Body of pancreas (tissue), 4 donors: ENCODE results near the gene USP49. TPM values are rescaled to one million over a fixed set of nuclear protein-coding genes. Genes with fewer than 3 reads are reported as not detected.

ENCODE experiments used
- ATAC-seq: fragments of 150-250 bp; one replicate; pipeline ENCODE4 v1.9.1; 2016
- DNase-seq, 4 donors: peaks; one replicate each; pipeline ENCODE4 v3.0.0-alpha.2; 2019
- H3K27ac ChIP-seq, 4 donors: fragments of 200-600 bp; sonication (generic); 1 replicate in 3 of 4; 2 replicates in 1 of 4; pipeline versions ENCODE4 v1.5.1 to v1.6.1; 2016 to 2019; ENCODE audit warnings: mild to moderate bottlenecking in 1 of 4, mixed read lengths in 1 of 4, moderate library complexity in 1 of 4
- H3K27me3 ChIP-seq, 2 donors: fragments of 200-600 bp; sonication (generic); one replicate each; pipeline ENCODE4 v1.6.0; 2016; ENCODE audit warnings: mild to moderate bottlenecking in 1 of 2
- H3K36me3 ChIP-seq, 2 donors: fragments of 200-600 bp; sonication (generic); replicated peaks in 1 of 2; 2 replicates each; pipeline ENCODE4 v1.5.1; 2016; ENCODE audit warnings: low read depth in 2 of 2; ENCODE audit not compliant: insufficient read depth in 1 of 2
- H3K4me1 ChIP-seq: fragments of 200-600 bp; sonication (generic); one replicate; pipeline ENCODE4 v1.6.0; 2016
- H3K4me3 ChIP-seq, 2 donors: fragments of 200-600 bp; sonication (generic); 1 replicate in 1 of 2; 2 replicates in 1 of 2; pipeline ENCODE4 v1.5.1; 2016 to 2019
- H3K9me3 ChIP-seq, 3 donors: fragments of 200-600 bp; sonication (generic); 1 replicate in 2 of 3; 2 replicates in 1 of 3; pipeline ENCODE4 v1.5.1; 2016
- POLR2A ChIP-seq, 3 donors: fragments of 450-650 bp; IDR thresholded peaks; one replicate each; pipeline ENCODE4 v1.6.1; 2016; ENCODE audit warnings: antibody characterized with exemption in 3 of 3, mild to moderate bottlenecking in 2 of 3
- WGBS, 2 donors: methylation state at CpG; one replicate each; pipeline ENCODE4 v1.1.5; 2017; 5-methylcytosine and 5-hydroxymethylcytosine counted together
- intact Hi-C: fragments of 100-400 bp; cut with DNase I; formaldehyde crosslinking; loops from one replicate; pipeline ENCODE4 v1.15.1; 2023
- total RNA-seq, 2 donors: library from RNA; depleted of rRNA; stranded (reverse); fragments of >200 nt; gene quantifications; one replicate each; pipeline ENCODE4 v1.1.0, GENCODE V29; 2016
- TF ChIP-seq, protein P1 (sequence below), 7 experiments: fragments of 450-650 bp in 4 of 7; fragments of 200-600 bp in 3 of 7; sonication (generic) in 3 of 7; IDR thresholded peaks; one replicate each; pipeline ENCODE4 v1.5.1; 2016 to 2019; ENCODE audit warnings: antibody characterized with exemption in 7 of 7

Gene USP49
- total RNA-seq, 2 donors from 2014 or later = 3.3 to 5.2 TPM

DNA sequence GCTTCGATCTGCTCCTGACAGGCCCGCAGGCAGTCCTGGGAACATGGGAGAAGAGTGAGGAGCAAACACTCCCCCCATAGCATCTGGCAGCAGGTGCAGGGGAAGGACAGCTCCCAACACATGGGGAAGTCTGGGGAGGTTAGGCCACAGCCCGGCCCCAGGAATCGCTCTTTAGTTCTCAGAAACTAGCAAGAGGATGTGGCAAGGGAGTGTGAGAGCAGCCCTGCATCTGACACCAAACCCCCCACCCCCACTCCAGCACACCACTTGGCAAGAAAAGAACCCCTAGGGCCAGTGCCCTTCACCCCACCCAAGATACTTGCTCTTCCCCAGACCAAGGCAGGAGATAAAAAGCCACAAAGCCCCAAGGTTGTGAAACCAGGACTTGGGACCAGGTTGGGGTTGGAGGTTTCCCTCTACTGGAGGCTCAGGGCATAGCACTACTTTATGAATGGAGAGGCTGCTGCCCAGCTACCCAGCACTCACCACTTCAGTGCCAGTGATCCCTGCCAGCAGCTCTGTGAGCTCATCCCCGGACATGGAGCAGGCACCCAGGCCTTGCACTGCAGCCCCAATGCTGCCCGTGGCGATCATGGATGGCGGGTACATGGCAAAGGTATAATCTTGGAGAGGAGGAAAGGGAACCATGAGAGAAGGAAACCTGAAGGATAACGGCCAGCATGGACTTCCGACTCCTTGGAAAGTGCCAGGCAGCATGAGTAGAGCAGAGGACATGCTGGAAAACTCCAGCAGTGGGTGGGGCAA lies 41.1 kb upstream of the USP49 start:
- Histone ChIP-seq H3K27ac (peak overlapping the region in 1 of 4 donors; percentile 50), H3K4me1 (peaks cover 38% of the 10 kb centered on the region)

DNA sequence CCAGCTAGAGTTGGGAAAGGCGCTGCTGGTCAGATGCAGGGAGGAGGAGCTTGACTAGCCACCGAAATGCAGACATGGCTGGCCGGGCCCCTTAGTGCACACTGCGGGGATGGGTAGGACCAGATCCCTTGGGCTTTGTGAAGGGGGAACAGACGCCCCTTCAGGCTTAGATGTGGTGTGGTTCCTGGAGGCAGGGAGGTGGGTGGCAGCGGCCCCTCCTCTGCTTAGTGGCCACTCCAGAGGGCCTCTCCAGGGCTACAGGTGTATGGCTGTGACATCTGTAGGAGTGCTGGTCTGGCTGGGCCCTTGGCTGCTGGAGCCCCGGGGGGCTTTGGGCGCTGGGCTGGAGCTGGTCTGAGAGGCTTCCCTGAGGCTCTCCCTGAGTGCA lies 40.5 kb upstream of the USP49 start:
- Histone ChIP-seq H3K36me3 (peaks cover 15 to 25% of the 10 kb centered on the region in 2 donors), H3K4me3 (no peak overlapping the region), H3K9me3 (no peaks in the 10 kb centered on the region), H3K4me1 (peaks cover 34% of the 10 kb centered on the region), H3K27me3 (no peaks in the 10 kb centered on the region), H3K27ac (peak overlapping the region in 1 of 4 donors; percentile 50)
- DNase-seq = no peak
- TF ChIP-seq, protein P1, sequence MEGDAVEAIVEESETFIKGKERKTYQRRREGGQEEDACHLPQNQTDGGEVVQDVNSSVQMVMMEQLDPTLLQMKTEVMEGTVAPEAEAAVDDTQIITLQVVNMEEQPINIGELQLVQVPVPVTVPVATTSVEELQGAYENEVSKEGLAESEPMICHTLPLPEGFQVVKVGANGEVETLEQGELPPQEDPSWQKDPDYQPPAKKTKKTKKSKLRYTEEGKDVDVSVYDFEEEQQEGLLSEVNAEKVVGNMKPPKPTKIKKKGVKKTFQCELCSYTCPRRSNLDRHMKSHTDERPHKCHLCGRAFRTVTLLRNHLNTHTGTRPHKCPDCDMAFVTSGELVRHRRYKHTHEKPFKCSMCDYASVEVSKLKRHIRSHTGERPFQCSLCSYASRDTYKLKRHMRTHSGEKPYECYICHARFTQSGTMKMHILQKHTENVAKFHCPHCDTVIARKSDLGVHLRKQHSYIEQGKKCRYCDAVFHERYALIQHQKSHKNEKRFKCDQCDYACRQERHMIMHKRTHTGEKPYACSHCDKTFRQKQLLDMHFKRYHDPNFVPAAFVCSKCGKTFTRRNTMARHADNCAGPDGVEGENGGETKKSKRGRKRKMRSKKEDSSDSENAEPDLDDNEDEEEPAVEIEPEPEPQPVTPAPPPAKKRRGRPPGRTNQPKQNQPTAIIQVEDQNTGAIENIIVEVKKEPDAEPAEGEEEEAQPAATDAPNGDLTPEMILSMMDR (IDR thresholded peaks at IDR 0.05) = no peak
- TF ChIP-seq POLR2A (IDR thresholded peaks at IDR 0.05) = no peak
- intact Hi-C loops = loop anchor here (5.0 to 10.0 kb wide), 2 partner anchors 91 to 107 kb away; no protein-coding TSS in a partner anchor
- no peak for ATAC-seq
- WGBS, 2 donors = 64 to 68% methylated on average over 4 to 8 of the region's 8 CpGs

More for the DNA sequence above, 41.1 kb upstream of the USP49 start:
- DNase-seq (peak; percentile 75 to 83 (median 76)), ATAC-seq (peak; percentile 83)
- no peak overlapping the region for H3K4me3 ChIP-seq
- intact Hi-C loops = loop anchor here (5.0 to 10.0 kb wide), 2 partner anchors 91 to 106 kb away; no protein-coding TSS in a partner anchor
- no peaks in the 10 kb centered on the region for H3K27me3 ChIP-seq
- H3K36me3 ChIP-seq = peaks cover 15 to 19% of the 10 kb centered on the region in 2 donors
- TF ChIP-seq, protein P1 (IDR thresholded peaks at IDR 0.05) = peak; percentile 72 to 85 (median 78)
- no peak for TF ChIP-seq POLR2A (IDR thresholded peaks at IDR 0.05)
- WGBS, 2 donors = 41 to 42% methylated on average over 6 to 10 of the region's 10 CpGs
- H3K9me3 ChIP-seq = no peaks in the 10 kb centered on the region

DNA sequence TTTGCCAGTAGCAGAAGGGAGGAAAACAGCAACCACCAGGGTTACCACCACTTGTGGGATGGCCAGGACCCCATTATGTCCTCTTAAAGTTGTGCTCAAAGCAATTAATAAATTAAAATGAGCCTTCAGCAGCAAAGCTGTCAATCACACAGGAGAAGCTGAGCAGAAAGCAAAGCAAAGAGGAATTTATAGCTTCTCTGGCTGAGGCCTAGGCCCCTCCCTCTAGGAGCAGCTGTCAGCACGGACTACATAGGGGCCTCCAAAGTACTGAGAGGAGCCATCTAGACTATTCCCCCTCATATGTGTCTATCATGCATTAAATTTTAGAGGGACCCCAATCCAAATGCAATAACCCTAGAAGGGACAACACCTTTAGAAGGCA lies 40.0 kb upstream of the USP49 start:
- no peak for DNase-seq
- Histone ChIP-seq H3K27me3 (no peaks in the 10 kb centered on the region), H3K4me1 (peaks cover 29% of the 10 kb centered on the region), H3K36me3 (peaks cover 15 to 28% of the 10 kb centered on the region in 2 donors), H3K27ac (peak overlapping the region in 1 of 4 donors; percentile 31), H3K4me3 (no peak overlapping the region), H3K9me3 (no peaks in the 10 kb centered on the region)
- no peak for TF ChIP-seq POLR2A (IDR thresholded peaks at IDR 0.05)
- 56 to 92% methylated on average over 1 of the region's 1 CpG for WGBS, 2 donors
- intact Hi-C loops = loop anchor here (5.0 to 10.0 kb wide), 2 partner anchors 90 to 107 kb away; no protein-coding TSS in a partner anchor
- ATAC-seq = no peak

DNA sequence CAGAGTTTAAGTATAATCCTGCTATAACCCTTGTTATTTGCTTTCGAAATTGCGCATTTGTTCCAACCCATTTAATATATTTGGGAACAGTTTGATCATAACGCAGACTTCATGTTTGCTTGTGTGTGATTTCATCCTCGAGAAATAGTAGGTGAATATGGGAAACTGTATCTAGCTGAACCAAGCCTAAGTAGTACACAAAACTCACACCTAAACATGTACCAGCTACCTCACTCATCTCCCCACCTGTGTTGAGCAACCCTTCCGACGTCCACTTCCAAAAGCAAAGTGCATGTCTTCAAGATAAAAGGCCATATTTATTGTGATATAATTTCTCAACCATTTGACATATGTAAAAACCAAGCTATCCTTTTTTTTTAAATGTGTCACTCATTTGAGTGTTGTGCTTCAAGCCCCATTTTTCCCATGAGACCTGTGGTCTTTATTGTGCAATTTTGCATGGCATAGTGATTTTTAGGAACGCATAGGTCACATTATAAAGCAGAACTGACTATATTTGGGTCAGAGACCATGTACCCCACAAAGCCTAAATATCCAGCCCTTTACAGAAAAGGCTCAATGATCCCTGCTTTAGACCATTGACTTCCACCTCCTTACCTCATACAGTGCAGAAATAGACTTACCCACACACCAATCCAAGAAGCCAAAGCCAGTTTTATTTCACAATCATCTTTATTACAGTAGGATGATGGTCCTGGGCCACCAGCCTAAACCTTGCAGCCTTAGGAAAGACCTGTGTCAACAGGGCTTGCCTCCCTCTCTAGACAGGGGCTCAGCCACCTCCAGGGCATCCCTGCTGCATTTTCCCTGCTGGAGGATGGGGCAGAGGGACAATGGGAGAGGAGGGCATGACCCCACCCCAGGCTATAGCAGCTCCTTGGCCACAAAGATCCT lies 39.4 kb upstream of the USP49 start:
- no peak for TF ChIP-seq POLR2A (IDR thresholded peaks at IDR 0.05)
- TF ChIP-seq, protein P1 (IDR thresholded peaks at IDR 0.05) = no peak
- ATAC-seq = no peak
- Histone ChIP-seq H3K36me3 (peaks cover 15 to 32% of the 10 kb centered on the region in 2 donors), H3K9me3 (no peaks in the 10 kb centered on the region), H3K4me1 (peaks cover 22% of the 10 kb centered on the region), H3K4me3 (no peak overlapping the region), H3K27me3 (no peaks in the 10 kb centered on the region), H3K27ac (peak overlapping the region in 1 of 4 donors; percentile 31)
- WGBS, 2 donors = 61 to 67% methylated on average over 7 of the region's 7 CpGs
- DNase-seq = no peak
- intact Hi-C loops = loop anchor here (5.0 to 10.0 kb wide), 2 partner anchors 90 to 108 kb away; no protein-coding TSS in a partner anchor

DNA sequence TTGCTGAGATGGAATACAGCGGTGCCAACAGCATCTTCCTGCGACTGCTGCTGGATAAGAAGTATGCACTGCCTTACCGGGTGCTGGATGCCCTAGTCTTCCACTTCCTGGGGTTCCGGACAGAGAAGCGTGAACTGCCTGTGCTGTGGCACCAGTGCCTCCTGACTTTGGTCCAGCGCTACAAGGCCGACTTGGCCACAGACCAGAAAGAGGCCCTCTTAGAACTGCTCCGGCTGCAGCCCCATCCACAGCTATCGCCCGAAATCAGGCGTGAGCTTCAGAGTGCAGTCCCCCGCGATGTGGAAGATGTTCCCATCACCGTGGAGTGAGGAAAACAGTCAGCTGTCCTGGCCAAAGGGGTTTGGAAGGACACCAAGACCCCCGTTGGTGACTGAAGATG lies 37.2 kb upstream of the USP49 start:
- Histone ChIP-seq H3K4me3 (no peak overlapping the region), H3K36me3 (peaks cover 15 to 42% of the 10 kb centered on the region in 2 donors), H3K27ac (no peak overlapping the region), H3K9me3 (no peaks in the 10 kb centered on the region), H3K4me1 (peaks cover 12% of the 10 kb centered on the region), H3K27me3 (no peaks in the 10 kb centered on the region)
- 84 to 93% methylated on average over 4 to 15 of the region's 15 CpGs for WGBS, 2 donors
- DNase-seq (no peak), ATAC-seq (no peak)
- intact Hi-C loops = loop anchor here (10.0 kb wide), 1 partner anchor 88 kb away; no protein-coding TSS in a partner anchor
- TF ChIP-seq, protein P1 (IDR thresholded peaks at IDR 0.05) = no peak
- no peak for TF ChIP-seq POLR2A (IDR thresholded peaks at IDR 0.05)
